Fibroblast of the conjunctiva (primary cell): ENCODE data around the gene HOXB1.
"Not testable (repeated sequence)": the region's sequence is repeated elsewhere in the genome, so short reads cannot be mapped to it uniquely, and the experiment has no call there.

Experiments used
- DNase-seq: peaks from one replicate; pipeline ENCODE4 v3.0.0-alpha.2; 2010; ENCODE audit warnings: low read depth

HOXB1 gene

DNA sequence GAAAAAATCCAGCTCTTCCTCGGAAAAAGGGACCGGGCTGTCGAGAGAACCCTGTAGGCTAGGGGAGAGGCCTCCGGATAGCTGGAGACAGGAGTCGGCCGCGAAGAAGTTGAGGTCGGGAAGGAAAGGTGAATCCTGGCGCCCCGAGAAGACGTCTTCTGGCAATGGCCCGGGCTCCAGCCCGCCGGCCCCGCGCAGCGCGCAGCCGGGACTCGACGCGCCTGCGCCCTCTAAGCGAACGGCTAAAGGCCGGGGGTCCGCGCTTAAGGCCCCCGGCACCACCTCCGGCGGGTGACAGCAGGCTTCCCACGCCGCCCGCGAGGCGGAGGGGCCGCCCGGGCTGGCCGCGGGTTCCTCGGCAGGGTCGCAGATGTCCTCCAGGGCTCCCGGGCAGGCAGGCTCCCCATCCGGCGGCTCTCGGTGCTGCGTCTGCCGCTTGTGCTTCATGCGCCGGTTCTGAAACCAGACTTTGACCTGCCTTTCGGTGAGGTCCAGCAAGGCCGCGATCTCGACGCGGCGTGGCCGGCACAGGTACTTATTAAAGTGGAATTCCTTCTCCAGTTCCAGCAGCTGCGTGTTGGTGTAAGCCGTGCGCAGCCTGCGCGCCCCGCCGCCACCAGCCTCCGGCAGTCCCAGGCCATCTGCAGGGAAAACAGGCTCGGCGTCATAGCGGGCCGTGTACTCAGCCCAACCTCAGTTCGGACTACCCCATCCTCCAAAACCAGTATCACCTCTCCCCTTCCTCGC, 12.5 kb upstream of the HOXB1 start:
- DNase-seq: no peak

- no peak for DNase-seq
Observed at GRCh38 chr17:48542698-48543106, 11.9 kb upstream of the HOXB1 start.

- no peak for DNase-seq
Observed at GRCh38 chr17:48542114-48542656, 11.4 kb upstream of the HOXB1 start.

DNA sequence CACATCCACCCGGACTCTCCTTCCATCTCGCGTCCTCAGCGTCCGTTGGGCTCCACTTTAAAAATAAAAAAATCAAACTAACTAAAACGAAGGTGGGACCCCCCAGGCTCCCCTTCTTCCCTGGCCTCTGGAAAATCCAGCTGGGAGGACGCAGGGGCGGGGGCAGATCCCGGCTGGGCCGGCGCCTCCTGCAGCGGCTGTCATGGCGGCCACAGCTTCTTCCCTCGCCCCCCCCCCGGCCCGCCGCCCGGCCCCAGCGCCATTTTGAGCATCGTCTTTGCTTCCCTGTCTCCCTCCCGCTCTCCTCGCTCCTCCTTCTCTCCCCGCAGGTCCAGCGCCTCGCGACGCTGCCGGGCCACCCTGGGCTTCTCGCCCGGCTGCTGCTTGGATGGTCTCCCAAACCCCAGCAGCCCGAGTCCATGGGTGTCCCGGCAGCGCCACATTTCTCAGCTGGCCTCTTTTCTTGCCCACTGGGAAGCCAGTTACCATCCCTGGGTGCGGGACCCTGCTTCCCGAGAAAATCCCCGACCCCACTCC, 10.8 kb upstream of the HOXB1 start:
- DNase-seq: no peak

- no peak for DNase-seq
Observed at GRCh38 chr17:48541036-48541576, 10.3 kb upstream of the HOXB1 start.

DNA sequence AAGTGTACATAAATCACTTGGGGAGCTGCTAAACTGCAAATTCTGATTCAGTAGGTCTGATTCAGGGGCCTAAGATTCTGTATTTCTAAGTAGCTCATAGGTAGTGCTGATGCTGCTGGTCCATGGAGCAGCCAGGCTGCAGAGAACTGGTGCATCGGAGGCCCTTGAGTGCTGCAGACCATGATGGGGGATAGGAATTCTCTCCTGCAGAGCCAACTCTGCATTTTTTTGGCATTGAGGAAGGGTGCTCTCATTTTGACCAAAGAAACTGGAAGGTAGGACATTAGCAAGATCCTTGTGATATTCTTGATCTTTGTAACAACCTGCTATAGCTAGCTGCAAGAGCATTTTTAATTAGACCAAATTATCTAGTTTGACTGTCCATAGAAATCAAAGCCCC, 9.4 kb upstream of the HOXB1 start:
- DNase-seq: no peak

DNA sequence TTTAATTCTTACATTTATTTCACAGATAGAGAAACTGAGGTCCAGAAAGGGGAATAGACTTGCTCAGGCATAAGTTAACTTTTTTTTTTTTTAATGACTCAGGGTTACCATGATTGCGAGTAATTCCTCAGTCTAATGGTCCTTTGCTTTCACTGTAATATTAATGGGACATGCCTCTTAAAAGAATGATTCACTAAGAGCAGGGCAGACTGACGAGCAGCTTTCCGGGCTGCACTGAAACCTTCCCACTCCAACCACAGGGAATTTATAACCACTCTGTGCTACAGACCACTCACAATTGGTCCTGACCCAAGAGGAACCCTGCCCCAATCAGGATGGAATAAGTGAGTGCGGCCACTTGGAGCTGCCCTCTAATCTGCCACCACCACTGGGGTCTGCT, 8.4 kb upstream of the HOXB1 start:
- no peak for DNase-seq

- no peak for DNase-seq
Observed at GRCh38 chr17:48537316-48537715, 6.5 kb upstream of the HOXB1 start.

- not testable (repeated sequence) for DNase-seq
Observed at GRCh38 chr17:48535793-48536559, 5.2 kb upstream of the HOXB1 start.

- no peak for DNase-seq
Observed at GRCh38 chr17:48532261-48532660, 1.4 kb upstream of the HOXB1 start.

- no peak for DNase-seq
Observed at GRCh38 chr17:48530208-48530886, 464 bp downstream of the HOXB1 start.

DNA sequence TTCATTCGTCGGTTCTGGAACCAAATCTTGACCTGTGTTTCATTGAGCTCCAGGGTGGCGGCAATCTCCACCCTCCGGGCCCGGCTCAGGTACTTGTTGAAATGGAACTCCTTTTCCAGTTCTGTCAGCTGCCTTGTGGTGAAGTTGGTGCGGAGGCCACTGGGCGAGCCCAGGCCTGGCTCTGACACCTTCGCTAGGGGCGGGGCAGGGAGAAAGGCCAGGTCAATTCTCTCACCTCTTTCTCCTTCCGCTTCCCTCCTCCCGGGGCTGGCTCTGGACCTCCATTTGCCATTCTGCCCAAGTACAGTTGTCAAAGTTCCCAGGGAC, 1.2 kb downstream of the HOXB1 start:
- no peak for DNase-seq

DNA sequence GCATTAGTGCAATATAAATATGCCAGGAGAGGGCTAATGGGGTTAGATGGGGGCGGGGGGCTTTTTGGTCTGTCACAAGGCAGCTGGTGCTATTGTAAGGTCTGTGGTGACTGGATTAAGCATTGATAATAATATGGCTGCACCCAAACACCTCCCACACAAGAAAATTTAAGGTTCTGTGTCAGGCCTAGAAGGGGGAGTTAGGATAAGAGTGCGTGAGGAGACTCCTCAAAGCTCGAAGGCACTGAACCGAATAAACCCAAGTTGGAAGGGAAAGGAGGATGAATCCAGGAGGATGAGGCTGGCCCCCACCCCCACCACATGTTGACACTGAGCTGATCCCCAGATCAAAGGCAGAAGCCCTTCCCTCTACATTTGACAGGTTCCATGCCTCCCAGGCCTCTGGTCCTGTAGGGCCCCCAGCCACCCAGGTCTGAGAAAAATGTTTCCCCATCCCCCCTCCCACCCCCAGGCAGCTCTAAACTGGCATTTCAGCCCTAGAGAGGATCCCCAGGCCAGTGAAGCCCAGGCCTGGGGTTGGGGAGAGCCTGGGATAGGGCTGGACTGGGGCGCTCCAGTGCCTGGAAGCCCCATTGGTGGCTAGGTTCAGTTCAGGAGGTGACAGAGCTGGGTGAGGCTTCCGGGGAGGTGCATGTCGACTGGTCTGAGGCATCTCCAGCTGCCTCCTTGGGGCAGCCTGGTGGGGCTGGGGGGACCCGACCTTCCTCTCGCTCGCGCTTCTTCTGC, 1.7 kb downstream of the HOXB1 start:
- DNase-seq: no peak

GRCh38 chr17:48528153-48528935, 2.5 kb downstream of the HOXB1 start:
- no peak for DNase-seq

DNA sequence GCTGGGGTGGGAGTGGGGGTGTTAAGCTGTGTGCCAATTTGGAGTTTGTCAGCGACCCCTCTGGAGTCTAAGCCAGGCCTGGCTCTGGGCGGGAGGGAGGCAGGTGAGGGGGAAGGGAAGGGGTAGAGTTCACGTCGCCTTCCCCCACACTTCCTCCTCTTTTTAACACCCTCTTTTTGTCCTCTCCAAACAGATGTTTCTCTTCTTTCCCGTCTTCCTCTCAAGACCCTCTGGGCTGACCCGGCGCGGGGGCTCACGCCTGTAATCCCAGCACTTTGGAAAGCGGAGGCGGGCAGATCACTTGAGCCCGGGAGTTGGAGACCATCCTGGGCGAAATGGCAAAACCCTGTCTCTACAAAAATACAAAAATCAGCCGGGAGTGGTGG, 3.3 kb downstream of the HOXB1 start:
- no peak for DNase-seq

DNA sequence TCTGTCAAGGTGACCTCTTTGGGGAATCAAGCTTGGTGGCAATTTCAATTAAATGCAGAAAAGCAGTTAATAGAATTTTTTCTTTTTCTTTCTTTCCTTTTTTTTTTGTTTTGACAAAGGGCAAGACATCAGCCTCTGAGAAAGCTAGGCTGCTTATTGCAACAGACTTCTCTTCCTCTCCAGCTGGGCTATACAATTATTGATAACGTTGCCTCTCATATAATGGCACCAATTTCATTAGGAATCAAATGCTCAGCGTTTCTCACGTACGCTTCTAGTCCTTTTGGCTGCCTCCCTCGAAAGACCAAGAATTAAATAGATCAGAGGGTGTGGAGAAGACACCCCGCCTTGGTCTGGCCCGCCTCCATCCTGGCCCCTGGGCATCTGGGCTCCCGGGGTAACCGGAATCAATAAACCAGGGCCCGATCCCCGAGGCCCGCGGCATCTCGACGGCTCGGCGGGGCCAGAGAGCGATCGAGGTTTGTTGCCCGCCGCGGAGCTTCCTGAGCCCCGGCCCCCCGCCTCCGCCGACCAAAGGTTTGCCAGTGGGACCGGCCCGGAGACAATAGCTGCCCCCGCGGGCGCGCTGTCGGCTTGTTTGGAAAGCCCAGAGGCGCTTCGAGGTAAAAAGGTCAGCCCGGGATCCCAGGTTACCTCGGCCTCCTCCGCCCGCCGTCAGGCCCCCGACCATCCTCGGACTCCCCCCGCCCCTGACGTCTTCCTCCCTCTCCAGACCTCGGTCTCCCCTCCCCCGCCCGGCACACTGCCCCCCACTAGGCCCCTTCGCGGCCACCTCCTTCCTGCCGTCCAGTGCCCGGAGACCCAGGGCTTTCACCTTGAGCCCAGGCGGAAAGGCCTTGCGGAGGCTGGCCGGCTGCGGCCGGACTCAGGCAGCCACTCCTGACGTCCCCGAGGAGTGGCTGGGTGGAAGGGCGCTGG, 3.9 kb downstream of the HOXB1 start:
- no peak for DNase-seq

GRCh38 chr17:48523010-48523409, 7.8 kb downstream of the HOXB1 start:
- no peak for DNase-seq

DNA sequence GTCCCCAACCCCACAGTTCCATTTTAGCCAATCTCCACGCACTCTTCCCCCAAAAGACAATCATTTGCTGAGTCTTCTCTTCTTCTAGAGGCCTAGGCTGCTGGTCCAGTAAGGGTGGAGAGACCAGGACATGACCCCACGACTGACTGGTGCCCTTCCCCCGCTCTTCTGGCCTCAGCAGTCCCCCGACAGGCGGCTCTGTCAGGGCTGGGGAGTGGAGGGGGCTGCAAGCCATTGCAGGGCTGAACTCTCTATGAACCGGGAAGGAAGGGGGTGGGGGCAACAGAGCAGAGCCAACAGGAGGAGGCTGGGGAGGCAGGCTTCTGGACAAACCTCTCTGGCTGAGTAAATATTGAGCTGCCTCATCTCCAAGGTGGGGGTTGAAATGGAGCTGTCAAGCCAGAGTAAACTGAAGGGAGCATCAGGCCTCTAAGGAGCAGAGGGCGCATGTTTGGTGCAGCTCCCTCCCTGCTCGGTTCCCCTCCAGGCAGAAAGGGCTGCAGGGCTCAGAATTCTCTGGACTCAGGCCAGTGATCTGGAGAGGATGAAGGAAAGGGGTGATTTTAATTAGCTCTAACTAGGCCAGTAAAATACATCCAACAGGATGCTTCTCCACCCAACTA, 8.7 kb downstream of the HOXB1 start:
- no peak for DNase-seq

DNA sequence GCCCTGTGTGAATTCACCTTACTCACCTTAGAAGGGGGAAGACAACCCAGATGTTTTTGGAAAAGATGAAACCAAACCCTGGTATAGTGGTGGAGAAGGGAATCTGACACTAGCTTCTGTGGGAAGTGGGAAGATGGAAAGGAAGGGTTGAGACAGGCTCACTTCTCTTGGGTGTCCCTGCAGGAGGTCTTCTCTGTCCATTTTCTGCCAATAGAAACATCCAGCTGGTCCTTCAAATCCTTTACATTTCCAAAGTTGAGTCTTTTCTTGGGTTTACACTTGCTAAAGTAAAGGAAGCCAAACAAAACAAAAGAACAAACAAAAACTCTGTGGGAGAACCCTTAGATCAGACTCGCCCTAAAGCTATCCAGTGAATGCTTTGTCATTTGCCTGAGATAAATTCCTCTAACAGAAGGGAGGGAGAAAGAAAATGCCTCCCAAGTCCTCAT, 10.2 kb downstream of the HOXB1 start:
- DNase-seq: no peak
